ENCODE data around the gene LCA5.

GRCh38 chr6:79463621-79464050 is 73.6 kb downstream of the LCA5 start:
- TF ChIP-seq CTCF (IDR thresholded peaks at IDR 0.05; ENCODE audit: low read depth, low read length) (no peak), EZH2phosphoT487 (IDR thresholded peaks at IDR 0.05; ENCODE audit: low read depth) (no peak)
